ENCODE measurements around the gene ALCAM.

The ALCAM gene

DNA sequence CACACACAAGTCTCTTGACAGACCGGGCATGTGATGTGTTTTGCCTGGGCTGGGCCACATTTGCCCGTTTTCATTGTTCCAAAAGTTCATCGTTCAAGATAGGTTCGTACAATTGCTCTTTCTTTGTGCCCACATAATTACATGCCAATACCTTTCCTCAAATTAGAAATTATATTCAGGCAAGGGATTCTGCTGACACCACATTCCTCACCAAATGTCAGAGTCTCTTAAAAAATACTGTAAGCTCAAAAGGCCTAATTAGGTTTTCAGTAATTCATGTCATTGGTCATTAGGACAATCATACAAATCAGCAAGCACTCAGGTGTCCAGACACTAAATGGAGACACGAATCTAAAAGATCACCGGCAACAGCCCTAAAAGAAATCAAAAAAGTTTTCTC is 215.3 kb downstream of the ALCAM start:
- Histone ChIP-seq H3K23ac (ENCODE audit: low read length) (no peak overlapping the region), H2AFZ (ENCODE audit: insufficient read depth, low read length, poor library complexity) (no peak overlapping the region), H3K79me2 (ENCODE audit: control insufficient read depth, insufficient read depth, low read length, poor library complexity) (no peaks in the 10 kb centered on the region), H4K8ac (ENCODE audit: low read depth, low read length) (no peak overlapping the region), H3K4me1 (ENCODE audit: control insufficient read depth in 1 of 2, insufficient read depth in 2 of 2, low read length in 2 of 2) (no peaks in the 10 kb centered on the region), H3K79me1 (ENCODE audit: low read length) (no peaks in the 10 kb centered on the region), H3K4me3 (ENCODE audit: low read depth, low read length) (no peak overlapping the region), H2BK5ac (ENCODE audit: low read depth, low read length, poor library complexity) (no peak overlapping the region), H4K12ac (ENCODE audit: low read depth, low read length) (no peak overlapping the region), H3K27me3 (ENCODE audit: insufficient read depth, low read length) (no peaks in the 10 kb centered on the region), H3K14ac (ENCODE audit: low read length) (no peak overlapping the region), H3K9ac (ENCODE audit: low read length) (no peak overlapping the region), H2AK5ac (ENCODE audit: low read length) (no peak overlapping the region), H3K4me2 (ENCODE audit: low read length) (no peak overlapping the region), H2BK12ac (ENCODE audit: low read length) (no peak overlapping the region), H4K91ac (ENCODE audit: low read depth, low read length) (no peak overlapping the region), H3K27ac (ENCODE audit: low read depth, low read length) (no peak overlapping the region), H3K4ac (ENCODE audit: low read depth, low read length) (no peak overlapping the region), H2BK120ac (ENCODE audit: insufficient read depth, low read length, poor library complexity) (no peak overlapping the region), H3K9me3 (ENCODE audit: insufficient read depth, low read depth, low read length) (peaks cover 5% of the 10 kb centered on the region), H3K18ac (ENCODE audit: low read length) (no peak overlapping the region), H3K36me3 (ENCODE audit: control insufficient read depth in 1 of 2, insufficient read depth in 2 of 2, low read length in 2 of 2) (no peaks in the 10 kb centered on the region)
- no CpG with 5 or more reads among the region's 6 CpGs for WGBS (ENCODE audit: extremely low coverage, insufficient coverage, insufficient read length)
- DNase-seq: no peak

DNA sequence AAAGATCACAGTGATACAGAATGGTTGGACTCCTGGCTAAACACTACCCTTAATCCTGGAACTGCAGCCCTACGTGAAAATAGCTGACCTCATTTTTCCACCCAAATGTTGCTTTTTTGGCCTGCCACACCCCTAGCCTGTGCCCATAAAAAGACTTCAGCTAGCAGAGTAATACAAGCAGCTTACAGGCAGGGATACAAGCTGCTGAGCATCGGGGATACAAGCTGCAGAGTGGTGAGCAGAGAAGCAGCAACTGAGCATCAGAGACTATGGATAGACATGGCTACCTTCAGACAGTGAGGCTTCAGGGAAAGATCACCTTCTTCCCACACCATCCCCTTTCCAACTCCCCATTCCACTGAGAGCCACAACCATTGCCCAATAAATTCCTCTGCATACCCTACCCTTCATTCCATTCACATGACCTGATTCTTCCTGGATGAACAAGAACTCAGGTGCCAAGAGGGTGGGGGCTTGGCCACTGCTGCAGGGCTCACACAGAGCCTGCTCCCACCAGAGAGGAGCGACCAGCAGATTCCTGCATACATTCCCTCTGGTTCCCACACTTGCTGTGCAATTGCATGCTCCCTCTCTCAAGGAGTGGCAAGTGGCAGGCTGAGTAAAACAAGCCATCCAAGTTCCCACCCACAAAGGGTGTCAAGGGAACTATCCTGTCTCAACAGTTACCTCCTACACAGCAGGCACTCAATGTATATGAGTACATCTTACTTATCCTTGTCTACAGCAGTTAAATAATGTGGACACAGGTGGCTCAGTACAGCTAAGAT is 217.5 kb downstream of the ALCAM start:
- peaks cover 5% of the 10 kb centered on the region for H3K9me3 ChIP-seq (ENCODE audit: insufficient read depth, low read depth, low read length)
- no peaks in the 10 kb centered on the region for H3K4me1 ChIP-seq (ENCODE audit: control insufficient read depth in 1 of 2, insufficient read depth in 2 of 2, low read length in 2 of 2)
- H3K79me1 ChIP-seq (ENCODE audit: low read length): no peaks in the 10 kb centered on the region
- H4K8ac ChIP-seq (ENCODE audit: low read depth, low read length): no peak overlapping the region
- no peak overlapping the region for H2BK5ac ChIP-seq (ENCODE audit: low read depth, low read length, poor library complexity)
- no peak overlapping the region for H3K9ac ChIP-seq (ENCODE audit: low read length)
- no peaks in the 10 kb centered on the region for H3K36me3 ChIP-seq (ENCODE audit: control insufficient read depth in 1 of 2, insufficient read depth in 2 of 2, low read length in 2 of 2)
- no peak overlapping the region for H4K91ac ChIP-seq (ENCODE audit: low read depth, low read length)
- H3K4ac ChIP-seq (ENCODE audit: low read depth, low read length): no peak overlapping the region
- H4K12ac ChIP-seq (ENCODE audit: low read depth, low read length): no peak overlapping the region
- H3K27me3 ChIP-seq (ENCODE audit: insufficient read depth, low read length): no peaks in the 10 kb centered on the region
- no peak overlapping the region for H3K4me3 ChIP-seq (ENCODE audit: low read depth, low read length)
- H2AK5ac ChIP-seq (ENCODE audit: low read length): no peak overlapping the region
- no peak overlapping the region for H3K14ac ChIP-seq (ENCODE audit: low read length)
- no peaks in the 10 kb centered on the region for H3K79me2 ChIP-seq (ENCODE audit: control insufficient read depth, insufficient read depth, low read length, poor library complexity)
- peak; percentile 53 to 55 for DNase-seq
- WGBS (ENCODE audit: extremely low coverage, insufficient coverage, insufficient read length): no CpG with 5 or more reads among the region's 3 CpGs
- H2AFZ ChIP-seq (ENCODE audit: insufficient read depth, low read length, poor library complexity): no peak overlapping the region
- no peak overlapping the region for H2BK12ac ChIP-seq (ENCODE audit: low read length)
- H3K4me2 ChIP-seq (ENCODE audit: low read length): no peak overlapping the region
- no peak overlapping the region for H3K18ac ChIP-seq (ENCODE audit: low read length)
- no peak overlapping the region for H3K27ac ChIP-seq (ENCODE audit: low read depth, low read length)
- no peak overlapping the region for H3K23ac ChIP-seq (ENCODE audit: low read length)
- H2BK120ac ChIP-seq (ENCODE audit: insufficient read depth, low read length, poor library complexity): no peak overlapping the region

DNA sequence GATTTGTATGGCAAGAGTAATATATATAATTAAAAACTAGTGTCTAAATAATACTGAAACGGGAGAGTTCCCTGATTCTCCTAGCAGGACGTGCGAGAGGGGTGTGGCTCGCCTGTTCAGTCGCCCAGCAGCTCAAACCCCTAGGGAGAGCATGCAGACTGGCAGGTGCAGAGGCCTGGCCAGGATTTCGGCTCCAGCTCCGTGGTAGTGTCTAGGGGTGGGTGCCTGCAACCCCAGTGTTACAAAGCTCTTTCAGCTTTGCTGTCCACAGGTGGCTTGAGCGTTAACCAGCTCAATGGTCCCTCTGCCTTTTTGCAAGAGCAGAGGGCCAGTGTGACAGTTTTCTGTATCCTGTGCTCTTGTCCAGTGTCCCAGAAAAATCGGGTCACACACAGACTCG is 226.6 kb downstream of the ALCAM start:
- no peak overlapping the region for H3K9ac ChIP-seq (ENCODE audit: low read length)
- no peak overlapping the region for H3K14ac ChIP-seq (ENCODE audit: low read length)
- H3K36me3 ChIP-seq (ENCODE audit: control insufficient read depth in 1 of 2, insufficient read depth in 2 of 2, low read length in 2 of 2): no peaks in the 10 kb centered on the region
- no peak overlapping the region for H3K27ac ChIP-seq (ENCODE audit: low read depth, low read length)
- H3K18ac ChIP-seq (ENCODE audit: low read length): no peak overlapping the region
- DNase-seq: no peak
- no peak overlapping the region for H2AK5ac ChIP-seq (ENCODE audit: low read length)
- no peak overlapping the region for H2BK12ac ChIP-seq (ENCODE audit: low read length)
- no peak overlapping the region for H3K23ac ChIP-seq (ENCODE audit: low read length)
- no peak overlapping the region for H2BK5ac ChIP-seq (ENCODE audit: low read depth, low read length, poor library complexity)
- no peak overlapping the region for H4K12ac ChIP-seq (ENCODE audit: low read depth, low read length)
- H4K8ac ChIP-seq (ENCODE audit: low read depth, low read length): no peak overlapping the region
- H2AFZ ChIP-seq (ENCODE audit: insufficient read depth, low read length, poor library complexity): no peak overlapping the region
- no peaks in the 10 kb centered on the region for H3K27me3 ChIP-seq (ENCODE audit: insufficient read depth, low read length)
- WGBS (ENCODE audit: extremely low coverage, insufficient coverage, insufficient read length): no CpG with 5 or more reads among the region's 10 CpGs
- no peak overlapping the region for H3K4me3 ChIP-seq (ENCODE audit: low read depth, low read length)
- H3K79me1 ChIP-seq (ENCODE audit: low read length): no peaks in the 10 kb centered on the region
- no peak overlapping the region for H2BK120ac ChIP-seq (ENCODE audit: insufficient read depth, low read length, poor library complexity)
- H4K91ac ChIP-seq (ENCODE audit: low read depth, low read length): no peak overlapping the region
- H3K9me3 ChIP-seq (ENCODE audit: insufficient read depth, low read depth, low read length): peaks cover 3% of the 10 kb centered on the region
- H3K79me2 ChIP-seq (ENCODE audit: control insufficient read depth, insufficient read depth, low read length, poor library complexity): no peaks in the 10 kb centered on the region
- H3K4me2 ChIP-seq (ENCODE audit: low read length): no peak overlapping the region
- no peak overlapping the region for H3K4ac ChIP-seq (ENCODE audit: low read depth, low read length)
- H3K4me1 ChIP-seq (ENCODE audit: control insufficient read depth in 1 of 2, insufficient read depth in 2 of 2, low read length in 2 of 2): no peaks in the 10 kb centered on the region

DNA sequence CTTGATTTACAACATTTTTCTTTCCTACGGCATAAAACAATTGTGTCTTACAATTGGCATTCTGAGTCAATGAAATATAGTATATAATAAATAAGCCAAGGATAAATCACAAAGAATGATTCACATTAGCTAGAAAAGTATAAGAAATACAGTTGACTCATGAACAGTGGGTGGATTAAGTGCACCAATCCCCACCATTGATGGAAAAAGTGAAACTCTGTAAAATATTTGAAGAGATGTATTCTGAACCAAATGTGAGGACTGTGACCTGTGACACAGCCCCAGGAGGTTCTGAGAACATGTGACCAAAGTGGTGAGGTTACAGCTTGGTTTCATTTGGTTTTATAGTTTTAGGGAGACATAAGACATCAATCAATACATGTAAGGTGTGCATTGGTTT is 227.5 kb downstream of the ALCAM start:
- no CpG with 5 or more reads among the region's 1 CpG for WGBS (ENCODE audit: extremely low coverage, insufficient coverage, insufficient read length)
- Histone ChIP-seq H2BK5ac (ENCODE audit: low read depth, low read length, poor library complexity) (no peak overlapping the region), H3K4me1 (ENCODE audit: control insufficient read depth in 1 of 2, insufficient read depth in 2 of 2, low read length in 2 of 2) (no peaks in the 10 kb centered on the region), H2AK5ac (ENCODE audit: low read length) (no peak overlapping the region), H3K27me3 (ENCODE audit: insufficient read depth, low read length) (no peaks in the 10 kb centered on the region), H3K4me2 (ENCODE audit: low read length) (no peak overlapping the region), H3K79me2 (ENCODE audit: control insufficient read depth, insufficient read depth, low read length, poor library complexity) (no peaks in the 10 kb centered on the region), H3K23ac (ENCODE audit: low read length) (no peak overlapping the region), H2BK12ac (ENCODE audit: low read length) (no peak overlapping the region), H3K36me3 (ENCODE audit: control insufficient read depth in 1 of 2, insufficient read depth in 2 of 2, low read length in 2 of 2) (no peaks in the 10 kb centered on the region), H3K9me3 (ENCODE audit: insufficient read depth, low read depth, low read length) (peaks cover 3% of the 10 kb centered on the region), H3K18ac (ENCODE audit: low read length) (no peak overlapping the region), H3K4ac (ENCODE audit: low read depth, low read length) (no peak overlapping the region), H3K79me1 (ENCODE audit: low read length) (no peaks in the 10 kb centered on the region), H2AFZ (ENCODE audit: insufficient read depth, low read length, poor library complexity) (no peak overlapping the region), H3K9ac (ENCODE audit: low read length) (no peak overlapping the region), H3K4me3 (ENCODE audit: low read depth, low read length) (no peak overlapping the region), H3K14ac (ENCODE audit: low read length) (no peak overlapping the region), H4K91ac (ENCODE audit: low read depth, low read length) (no peak overlapping the region), H2BK120ac (ENCODE audit: insufficient read depth, low read length, poor library complexity) (no peak overlapping the region), H3K27ac (ENCODE audit: low read depth, low read length) (no peak overlapping the region), H4K8ac (ENCODE audit: low read depth, low read length) (no peak overlapping the region), H4K12ac (ENCODE audit: low read depth, low read length) (no peak overlapping the region)
- DNase-seq: no peak

All from trophoblast cell (in vitro differentiated cells and primary cell).